Left kidney (tissue), 2 donors: ENCODE measurements around the gene FIS1. TPM values are rescaled to one million over a fixed set of nuclear protein-coding genes. Genes with fewer than 3 reads are reported as not detected.

ENCODE experiments used
- DNase-seq: peaks from one replicate; pipeline ENCODE4 v3.0.0-alpha.2; 2013
- polyA plus RNA-seq: library from polyadenylated mRNA; unstranded; fragments of 120-200 nt; gene quantifications from one replicate; pipeline ENCODE4 v1.2.1, GENCODE V29; 2013; ENCODE audit not compliant: insufficient read length

Gene FIS1
- polyA plus RNA-seq, 1 donor, result 130 TPM

- DNase-seq, result no peak
These were observed 8.5 kb downstream of the FIS1 start for GRCh38 chr7:101236292-101236835.

DNA sequence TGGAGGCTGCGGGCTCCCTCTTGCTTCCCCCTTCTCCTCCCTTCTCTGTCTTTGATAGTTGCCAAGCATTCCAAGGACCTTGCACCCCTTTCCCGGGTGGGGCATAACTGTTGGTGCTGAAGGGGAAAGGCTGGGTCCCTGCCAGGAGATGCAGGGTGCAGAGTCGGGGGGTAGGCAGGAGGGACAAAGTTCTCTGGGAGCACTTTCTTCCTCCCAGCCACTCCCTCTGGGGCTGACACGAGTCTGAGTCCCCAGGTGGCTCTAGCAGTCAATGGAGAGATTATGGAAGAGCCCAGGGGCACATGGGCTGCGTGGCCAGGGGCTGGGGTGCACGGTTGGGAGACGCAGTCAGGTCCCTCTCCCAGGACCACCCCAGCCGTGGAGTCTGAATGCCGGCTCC lies 9.4 kb downstream of the FIS1 start:
- no peak for DNase-seq

DNA sequence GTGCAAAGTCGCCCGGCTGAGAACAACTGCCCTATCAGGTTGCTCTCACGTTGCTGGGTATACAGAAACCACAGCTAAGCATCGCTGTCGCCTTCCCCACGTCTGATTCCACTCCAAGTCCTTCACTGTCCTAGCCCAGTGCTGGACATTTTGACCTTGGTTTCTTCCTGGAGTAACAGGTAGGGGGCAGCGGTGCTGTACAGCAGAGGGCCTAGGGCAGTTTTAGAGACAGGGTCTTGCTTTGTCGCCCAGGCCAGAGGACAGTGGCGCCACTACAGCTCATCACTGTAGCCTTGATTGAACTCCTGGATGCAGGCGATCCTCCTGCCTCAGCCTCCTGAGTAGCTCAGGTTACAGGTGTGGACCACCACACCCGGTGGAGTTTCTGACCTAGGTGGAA lies 9.8 kb downstream of the FIS1 start:
- no peak for DNase-seq

- no peak for DNase-seq
These were observed 10.2 kb downstream of the FIS1 start for GRCh38 chr7:101234636-101235035.

DNA sequence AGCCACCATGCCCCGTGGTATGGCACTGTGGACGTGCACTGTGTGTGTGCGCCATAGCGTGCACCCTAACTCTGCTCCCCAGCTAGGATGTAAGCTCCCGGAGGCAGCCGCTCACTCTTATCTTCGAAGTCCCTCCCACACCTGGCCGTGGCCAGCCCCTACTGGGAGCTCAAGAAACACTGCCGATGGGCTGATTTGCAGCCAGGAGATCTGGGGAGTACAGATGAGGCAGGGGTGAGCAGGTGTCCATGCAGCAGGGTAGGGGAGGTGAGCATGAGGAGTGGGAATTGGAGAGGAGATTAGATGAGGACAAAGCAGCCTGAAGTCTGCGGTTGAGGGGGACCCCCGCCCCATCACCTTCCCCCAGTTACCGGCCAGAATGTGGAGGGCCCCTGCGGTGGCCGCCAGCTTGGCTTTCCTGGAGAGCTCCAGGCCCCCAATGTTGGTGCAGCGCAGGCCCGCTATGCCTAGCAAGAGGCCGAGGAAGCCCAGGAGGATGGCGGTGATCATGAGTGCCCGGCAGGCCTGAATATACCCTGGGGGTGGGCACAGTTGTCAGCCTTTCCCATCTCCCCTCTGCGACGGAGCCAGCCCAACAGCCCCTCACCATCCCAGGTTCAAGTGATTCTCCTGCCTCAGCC lies 10.9 kb downstream of the FIS1 start:
- DNase-seq, result no peak

DNA sequence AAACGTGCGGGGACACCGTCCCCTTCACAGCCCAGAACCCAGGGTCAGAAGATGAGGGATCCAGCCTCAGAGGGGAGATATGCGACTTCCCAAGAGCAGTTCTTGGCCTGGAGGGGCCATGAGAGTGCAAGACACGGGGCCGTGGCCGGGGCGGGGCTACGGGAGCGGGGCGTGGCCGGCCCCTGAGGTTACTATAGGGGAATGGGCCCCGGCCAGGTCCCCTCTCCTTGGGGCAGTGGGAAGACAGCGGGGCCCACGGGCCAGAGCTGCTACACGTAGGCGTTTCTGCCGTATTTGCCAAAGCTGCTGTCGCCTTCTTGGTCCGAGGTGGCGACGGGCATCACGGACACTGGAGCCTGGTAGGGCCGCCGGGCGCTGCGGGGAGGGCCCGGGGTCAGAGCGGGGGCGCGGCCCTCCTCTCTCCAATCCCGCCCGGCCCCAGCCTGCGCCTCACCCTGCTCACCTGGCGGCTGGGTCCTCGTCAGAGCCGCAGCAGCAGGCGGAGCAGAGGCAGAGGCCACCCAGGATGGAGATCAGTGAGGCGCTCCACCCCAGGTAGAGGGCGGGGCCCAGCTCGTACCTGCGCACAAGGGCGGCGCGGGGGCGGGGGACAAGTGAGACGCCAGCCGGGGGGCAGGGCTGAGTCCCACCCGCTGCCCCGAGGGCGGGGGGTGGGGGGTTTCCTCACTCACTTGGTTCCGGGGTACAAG lies 12.6 kb downstream of the FIS1 start:
- no peak for DNase-seq

GRCh38 chr7:101231644-101232043 lies 13.2 kb downstream of the FIS1 start:
- no peak for DNase-seq

DNA sequence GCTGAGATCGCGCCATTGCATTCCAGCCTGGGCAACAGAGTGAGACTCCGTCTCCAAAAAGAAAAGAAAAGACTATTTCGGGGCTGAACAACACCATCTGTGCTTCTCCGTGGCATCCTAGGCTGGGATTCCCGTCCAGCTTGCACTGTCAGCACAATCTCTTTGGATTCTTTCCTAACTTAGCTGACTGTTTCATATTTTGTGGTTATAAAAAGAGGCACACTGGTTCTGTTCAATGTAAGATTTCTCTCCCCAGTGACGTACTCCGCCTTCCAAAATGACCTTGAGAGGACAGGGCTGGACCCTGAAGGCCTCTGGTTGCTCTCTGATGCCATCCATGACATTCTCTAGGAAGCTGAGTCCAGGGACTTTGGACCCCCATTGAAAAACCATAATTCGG lies 18.2 kb downstream of the FIS1 start:
- no peak for DNase-seq

- no peak for DNase-seq
These were observed 19.2 kb downstream of the FIS1 start for GRCh38 chr7:101225650-101226049.

- DNase-seq, result no peak
These were observed 21.4 kb downstream of the FIS1 start for GRCh38 chr7:101223528-101223927.

DNA sequence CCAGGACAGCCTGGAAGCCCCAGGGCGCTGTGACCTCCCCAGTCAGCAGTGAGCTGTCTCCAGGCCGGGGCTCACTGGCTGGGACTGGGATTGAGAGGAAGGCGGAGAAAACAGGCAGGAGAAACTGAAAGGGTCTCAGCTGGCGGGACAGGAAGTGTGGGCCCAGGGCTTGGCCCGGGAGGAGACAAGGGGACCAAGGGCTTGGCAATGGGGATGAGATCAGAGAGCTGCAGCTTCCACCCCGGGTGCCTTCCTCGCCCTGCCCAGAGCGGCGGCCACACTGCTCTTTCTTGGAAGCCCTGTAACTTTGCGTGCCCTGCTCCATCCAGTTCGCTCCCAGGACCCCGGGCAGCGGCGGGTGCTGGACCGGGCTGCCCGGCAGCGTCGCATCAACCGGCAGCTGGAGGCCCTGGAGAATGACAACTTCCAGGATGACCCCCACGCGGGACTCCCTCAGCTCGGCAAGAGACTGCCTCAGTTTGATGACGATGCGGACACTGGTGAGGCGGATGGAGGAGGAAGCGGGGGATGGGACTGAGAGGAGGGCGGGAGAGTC lies 22.5 kb downstream of the FIS1 start:
- DNase-seq, result no peak

- no peak for DNase-seq
These were observed 24.6 kb downstream of the FIS1 start for GRCh38 chr7:101220295-101220694.

GRCh38 chr7:101218236-101219125 lies 26.4 kb downstream of the FIS1 start:
- DNase-seq, result no peak

- peak; percentile 99 for DNase-seq
These were observed 27.3 kb downstream of the FIS1 start, which contains the start of the genes PLOD3 and ZNHIT1 for GRCh38 chr7:101217388-101218235. Gene PLOD3, minus strand, starts transcription at chr7:101217581. Its CDS starts 307 bp downstream, at chr7:101217274. Gene ZNHIT1, plus strand, starts transcription at chr7:101218165. Its CDS starts 31 bp downstream, at chr7:101218196.

GRCh38 chr7:101216860-101217387 lies 28.0 kb downstream of the FIS1 start:
- DNase-seq, result no peak

- no peak for DNase-seq
These were observed 28.7 kb downstream of the FIS1 start for GRCh38 chr7:101216001-101216859.

- DNase-seq, result no peak
These were observed 32.9 kb downstream of the FIS1 start for GRCh38 chr7:101212014-101212413.

DNA sequence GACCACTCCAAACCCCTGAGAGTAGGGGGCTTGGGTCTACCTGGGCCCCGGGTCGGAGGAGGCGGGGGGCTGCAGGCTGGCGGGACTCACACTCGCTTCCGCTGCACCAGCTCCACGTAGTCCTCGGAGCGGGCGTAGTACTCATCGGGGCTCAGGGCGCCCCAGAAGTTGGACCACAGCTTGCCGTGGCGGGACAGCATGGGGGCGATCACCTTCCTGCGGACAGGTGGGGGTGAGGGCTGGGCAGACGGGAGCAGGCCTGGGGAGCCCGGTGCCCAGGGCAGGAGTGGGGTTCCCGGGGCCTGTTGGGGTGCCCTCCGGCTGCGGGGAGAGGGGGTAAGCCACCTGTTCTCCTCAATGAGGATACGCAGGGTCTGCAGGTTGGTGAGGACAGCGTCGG lies 33.4 kb downstream of the FIS1 start:
- DNase-seq, result no peak

DNA sequence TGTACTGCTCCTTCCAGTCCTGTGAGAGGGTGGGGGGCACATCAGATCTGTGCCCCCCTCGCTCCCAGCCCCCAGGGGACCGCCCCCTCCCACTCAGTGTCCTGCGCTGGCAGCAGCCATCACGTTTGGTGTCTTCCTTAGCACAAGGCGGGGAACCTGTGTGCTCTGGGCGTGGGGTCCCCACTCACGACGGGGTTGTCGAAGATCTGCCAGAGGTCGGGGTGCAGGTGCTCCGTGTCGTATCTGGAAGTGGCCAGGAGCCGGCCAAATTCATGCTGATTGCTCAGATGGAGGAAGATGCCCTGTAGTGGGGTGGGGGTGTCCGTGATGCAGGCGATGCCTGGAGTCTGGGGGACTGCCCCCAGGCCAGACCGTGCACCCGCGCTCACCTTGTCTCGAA lies 34.7 kb downstream of the FIS1 start:
- DNase-seq, result no peak

DNA sequence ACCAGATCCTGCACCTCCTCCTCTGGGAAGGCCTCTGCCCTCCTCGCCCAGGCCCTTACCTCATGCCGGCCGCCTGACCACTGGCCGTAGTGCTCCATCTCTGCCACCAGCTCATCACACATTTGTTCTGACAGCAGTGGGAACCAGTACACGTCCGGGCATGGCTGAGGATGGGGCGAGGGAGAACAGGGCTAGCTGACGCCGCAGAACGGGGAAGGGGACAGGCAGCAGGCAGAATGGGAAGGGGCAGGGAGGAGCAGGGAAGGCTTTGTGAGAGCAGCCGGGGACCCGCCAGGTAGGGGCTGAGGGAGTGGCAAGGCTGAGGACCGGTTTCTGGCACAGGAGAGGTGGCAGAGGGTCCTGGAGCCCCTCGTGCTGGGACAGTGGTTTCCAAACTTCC lies 36.1 kb downstream of the FIS1 start:
- no peak for DNase-seq
